SJSA1 (cell line): ENCODE measurements around the gene ZC3H12D. TPM values are rescaled to one million over a fixed set of nuclear protein-coding genes. Genes with fewer than 3 reads are reported as not detected.

Experiments
- DNase-seq, 2 experiments: peaks; one replicate each; pipeline ENCODE4 v3.0.0-alpha.2; 2015 to 2020; ENCODE audit warnings: low spot score in 2 of 2, low read depth in 1 of 2
- H3K27ac ChIP-seq: fragments of 250-450 bp; sonication (Bioruptor Pico); 2 replicates; pipeline ENCODE4 v1.5.1; 2020; ENCODE audit warnings: mild to moderate bottlenecking, moderate library complexity
- H3K27me3 ChIP-seq: fragments of 250-450 bp; sonication (Bioruptor Pico); replicated peaks from 2 replicates; pipeline ENCODE4 v1.5.1; 2020; ENCODE audit warnings: mild to moderate bottlenecking, moderate library complexity
- H3K36me3 ChIP-seq: fragments of 250-450 bp; sonication (Bioruptor Pico); 2 replicates; pipeline ENCODE4 v1.5.1; 2020; ENCODE audit warnings: mild to moderate bottlenecking
- H3K4me1 ChIP-seq: fragments of 250-450 bp; sonication (Bioruptor Pico); replicated peaks from 2 replicates; pipeline ENCODE4 v1.6.1; 2021; ENCODE audit warnings: mild to moderate bottlenecking
- H3K4me3 ChIP-seq: fragments of 250-450 bp; sonication (Bioruptor Pico); 2 replicates; pipeline ENCODE4 v1.5.1; 2020; ENCODE audit warnings: mild to moderate bottlenecking
- H3K9me3 ChIP-seq: fragments of 250-450 bp; sonication (Bioruptor Pico); replicated peaks from 2 replicates; pipeline ENCODE4 v1.5.1; 2020; ENCODE audit warnings: mild to moderate bottlenecking
- total RNA-seq: library from RNA; depleted of rRNA; stranded (reverse); fragments of >200 nt; shearing (Covaris generic); gene quantifications from 2 replicates; pipeline ENCODE4 v1.2.3, GENCODE V29; 2014; rRNA removed

ZC3H12D gene
- total RNA-seq, 1 experiment from 2014 or later, result not detected

GRCh38 chr6:149414821-149415220 lies 70.0 kb downstream of the ZC3H12D start:
- no peak for DNase-seq
- H3K4me1 ChIP-seq, result no peaks in the 10 kb centered on the region
- no peaks in the 10 kb centered on the region for H3K9me3 ChIP-seq
- peaks cover 23% of the 10 kb centered on the region for H3K36me3 ChIP-seq
- no peak overlapping the region for H3K4me3 ChIP-seq
- no peak overlapping the region for H3K27ac ChIP-seq
- H3K27me3 ChIP-seq, result no peaks in the 10 kb centered on the region

GRCh38 chr6:149414009-149414408 lies 70.8 kb downstream of the ZC3H12D start:
- Histone ChIP-seq H3K4me1 (no peaks in the 10 kb centered on the region), H3K4me3 (no peak overlapping the region), H3K36me3 (peaks cover 30% of the 10 kb centered on the region), H3K27ac (no peak overlapping the region), H3K9me3 (no peaks in the 10 kb centered on the region), H3K27me3 (no peaks in the 10 kb centered on the region)
- no peak for DNase-seq

GRCh38 chr6:149410557-149410956 lies 74.3 kb downstream of the ZC3H12D start:
- no peak for DNase-seq
- H3K27ac ChIP-seq, result no peak overlapping the region

GRCh38 chr6:149409617-149410016 lies 75.2 kb downstream of the ZC3H12D start:
- H3K27me3 ChIP-seq, result no peaks in the 10 kb centered on the region
- DNase-seq, result no peak

More at GRCh38 chr6:149410557-149410956, 74.3 kb downstream of the ZC3H12D start:
- Histone ChIP-seq H3K9me3 (no peaks in the 10 kb centered on the region), H3K4me1 (no peaks in the 10 kb centered on the region), H3K27me3 (no peaks in the 10 kb centered on the region), H3K36me3 (peaks cover 39% of the 10 kb centered on the region), H3K4me3 (no peak overlapping the region)

GRCh38 chr6:149405823-149406765 lies 78.7 kb downstream of the ZC3H12D start:
- Histone ChIP-seq H3K27ac (no peak overlapping the region), H3K4me1 (no peaks in the 10 kb centered on the region), H3K27me3 (no peaks in the 10 kb centered on the region), H3K4me3 (no peak overlapping the region), H3K9me3 (no peaks in the 10 kb centered on the region), H3K36me3 (peaks cover 64% of the 10 kb centered on the region)
- no peak for DNase-seq

More at GRCh38 chr6:149409617-149410016, 75.2 kb downstream of the ZC3H12D start:
- H3K4me3 ChIP-seq, result no peak overlapping the region
- H3K4me1 ChIP-seq, result no peaks in the 10 kb centered on the region
- no peak overlapping the region for H3K27ac ChIP-seq
- peaks cover 49% of the 10 kb centered on the region for H3K36me3 ChIP-seq
- no peaks in the 10 kb centered on the region for H3K9me3 ChIP-seq

GRCh38 chr6:149403534-149403933 lies 81.3 kb downstream of the ZC3H12D start:
- Histone ChIP-seq H3K9me3 (no peaks in the 10 kb centered on the region), H3K4me1 (no peaks in the 10 kb centered on the region), H3K36me3 (peaks cover 68% of the 10 kb centered on the region), H3K27ac (no peak overlapping the region), H3K27me3 (no peaks in the 10 kb centered on the region), H3K4me3 (no peak overlapping the region)
- DNase-seq, result no peak

- H3K9me3 ChIP-seq, result no peaks in the 10 kb centered on the region
- H3K27me3 ChIP-seq, result no peaks in the 10 kb centered on the region
- no peak within 1 kb of the TSS for H3K27ac ChIP-seq
- no peak for DNase-seq
- H3K4me1 ChIP-seq, result no peaks in the 10 kb centered on the region
- no peak within 1 kb of the TSS for H3K4me3 ChIP-seq
- peaks cover 76% of the 10 kb centered on the region for H3K36me3 ChIP-seq
Observed at GRCh38 chr6:149400050-149400449, 84.8 kb downstream of the ZC3H12D start, which contains the start of gene SUMO4. Gene SUMO4, plus strand, starts transcription at chr6:149400262. Its CDS starts 130 bp downstream, at chr6:149400392.

GRCh38 chr6:149397384-149397783 lies 87.4 kb downstream of the ZC3H12D start:
- Histone ChIP-seq H3K9me3 (no peaks in the 10 kb centered on the region; the same call in 1 of the 2 replicates), H3K4me3 (no peak overlapping the region), H3K4me1 (0 out of 2 replicates have a peak, but pooled peaks cover 2% of the 10 kb centered on the region), H3K27me3 (no peaks in the 10 kb centered on the region), H3K36me3 (peaks cover 59% of the 10 kb centered on the region), H3K27ac (no peak overlapping the region)
- DNase-seq, result no peak

Other genes starting within 250 kb of the ZC3H12D start
- gene TAB2, start 167.3 kb downstream of the ZC3H12D start, total RNA-seq, result 36.0 and 48.5 TPM in 2 replicates
- gene SUMO4, start 84.8 kb downstream of the ZC3H12D start, total RNA-seq, result 0.25 and 1.8 TPM in 2 replicates
- 37.0 and 43.9 TPM in 2 replicates for gene PPIL4, start 61.0 kb upstream of the ZC3H12D start, total RNA-seq
- 52.4 and 56.4 TPM in 2 replicates for gene GINM1, start 81.4 kb upstream of the ZC3H12D start, total RNA-seq
- gene KATNA1, start 163.7 kb upstream of the ZC3H12D start, total RNA-seq, result 32.6 and 38.2 TPM in 2 replicates
- gene LATS1, start 233.1 kb upstream of the ZC3H12D start, total RNA-seq, result 20.9 and 23.8 TPM in 2 replicates